Measurements from ENCODE around the gene SAMD4A. TPM values are rescaled to one million over a fixed set of nuclear protein-coding genes. Genes with fewer than 3 reads are reported as not detected.

The SAMD4A gene
- total and polyA plus RNA-seq, 2 experiments from 2014 or later = 7.2 to 33.0 TPM

GRCh38 chr14:54646626-54647025 is 79.7 kb downstream of the SAMD4A start:
- H3K79me2 ChIP-seq (ENCODE audit: insufficient read depth) = peaks cover 100% of the 10 kb centered on the region
- in situ Hi-C loops (cut with MboI) = no loop called here
- 17 to 18% methylated on average over 2 of the region's 2 CpGs for WGBS, 2 experiments (ENCODE audit: low coverage in 1 of 2, low lambda C conversion rate in 2 of 2, missing lambda C conversion rate in 2 of 2)
- no peaks in the 10 kb centered on the region for H3K36me3 ChIP-seq (ENCODE audit: low read depth)
- no peaks in the 10 kb centered on the region for H3K9me3 ChIP-seq (ENCODE audit: low read depth)
- no peaks in the 10 kb centered on the region for H3K9me2 ChIP-seq (ENCODE audit: insufficient read depth)
- no peak for DNase-seq
- H3K27me3 ChIP-seq (replicated peaks; ENCODE audit: insufficient read depth) = no peaks in the 10 kb centered on the region
- no peak overlapping the region for H3K4me3 ChIP-seq
- H2AFZ ChIP-seq = no peak overlapping the region
- TF ChIP-seq EZH2phosphoT487 (IDR thresholded peaks at IDR 0.05; ENCODE audit: insufficient read depth, low read depth) = no peak
- no peak for TF ChIP-seq EZH2 (IDR thresholded peaks at IDR 0.05; ENCODE audit: insufficient read depth, poor library complexity, severe bottlenecking)
- H3F3A ChIP-seq (ENCODE audit: insufficient read depth) = peaks cover 21% of the 10 kb centered on the region
- H3K27ac ChIP-seq = no peak overlapping the region
- peaks cover 33% of the 10 kb centered on the region for H3K4me1 ChIP-seq (ENCODE audit: insufficient read depth)
- H3K9ac ChIP-seq = no peak overlapping the region
- H3K4me2 ChIP-seq (ENCODE audit: unreplicated experiment) = no peak overlapping the region
- H4K20me1 ChIP-seq (ENCODE audit: insufficient read depth) = no peaks in the 10 kb centered on the region

- TF ChIP-seq EZH2phosphoT487 (IDR thresholded peaks at IDR 0.05; ENCODE audit: insufficient read depth, low read depth) (no peak), EZH2 (IDR thresholded peaks at IDR 0.05; ENCODE audit: insufficient read depth, poor library complexity, severe bottlenecking) (no peak)
- peaks cover 27% of the 10 kb centered on the region for H3F3A ChIP-seq (ENCODE audit: insufficient read depth)
- no peak overlapping the region for H3K9ac ChIP-seq
- H3K4me3 ChIP-seq = no peak overlapping the region
- peaks cover 93% of the 10 kb centered on the region for H3K79me2 ChIP-seq (ENCODE audit: insufficient read depth)
- DNase-seq = no peak
- no peaks in the 10 kb centered on the region for H3K27me3 ChIP-seq (replicated peaks; ENCODE audit: insufficient read depth)
- H3K4me1 ChIP-seq (ENCODE audit: insufficient read depth) = peaks cover 38% of the 10 kb centered on the region
- 93 to 96% methylated on average over 3 of the region's 3 CpGs for WGBS, 2 experiments (ENCODE audit: low coverage in 1 of 2, low lambda C conversion rate in 2 of 2, missing lambda C conversion rate in 2 of 2)
- no peak overlapping the region for H3K4me2 ChIP-seq (ENCODE audit: unreplicated experiment)
- no peak overlapping the region for H2AFZ ChIP-seq
- no peaks in the 10 kb centered on the region for H3K9me3 ChIP-seq (ENCODE audit: low read depth)
- H3K36me3 ChIP-seq (ENCODE audit: low read depth) = no peaks in the 10 kb centered on the region
- no peaks in the 10 kb centered on the region for H4K20me1 ChIP-seq (ENCODE audit: insufficient read depth)
- no peaks in the 10 kb centered on the region for H3K9me2 ChIP-seq (ENCODE audit: insufficient read depth)
- in situ Hi-C loops (cut with MboI) = no loop called here
- no peak overlapping the region for H3K27ac ChIP-seq
Observed at GRCh38 chr14:54647378-54647777, 80.5 kb downstream of the SAMD4A start.

- Histone ChIP-seq H2AFZ (no peak overlapping the region), H3K27me3 (replicated peaks; ENCODE audit: insufficient read depth) (no peaks in the 10 kb centered on the region), H3K4me2 (ENCODE audit: unreplicated experiment) (no peak overlapping the region), H3K9me2 (ENCODE audit: insufficient read depth) (no peaks in the 10 kb centered on the region), H4K20me1 (ENCODE audit: insufficient read depth) (no peaks in the 10 kb centered on the region), H3K4me3 (no peak overlapping the region), H3F3A (ENCODE audit: insufficient read depth) (peaks cover 42% of the 10 kb centered on the region), H3K4me1 (ENCODE audit: insufficient read depth) (peaks cover 48% of the 10 kb centered on the region), H3K9me3 (ENCODE audit: low read depth) (no peaks in the 10 kb centered on the region), H3K27ac (no peak overlapping the region), H3K79me2 (ENCODE audit: insufficient read depth) (peaks cover 83% of the 10 kb centered on the region), H3K36me3 (ENCODE audit: low read depth) (no peaks in the 10 kb centered on the region), H3K9ac (no peak overlapping the region)
- in situ Hi-C loops (cut with MboI) = no loop called here
- WGBS, 2 experiments (ENCODE audit: low coverage in 1 of 2, low lambda C conversion rate in 2 of 2, missing lambda C conversion rate in 2 of 2) = 72 to 73% methylated on average over 6 of the region's 6 CpGs
- TF ChIP-seq EZH2 (IDR thresholded peaks at IDR 0.05; ENCODE audit: insufficient read depth, poor library complexity, severe bottlenecking) = no peak
- TF ChIP-seq EZH2phosphoT487 (IDR thresholded peaks at IDR 0.05; ENCODE audit: insufficient read depth, low read depth) = no peak
- no peak for DNase-seq
Observed at GRCh38 chr14:54649056-54649455, 82.1 kb downstream of the SAMD4A start.

- Histone ChIP-seq H3F3A (ENCODE audit: insufficient read depth) (peaks cover 54% of the 10 kb centered on the region), H3K36me3 (ENCODE audit: low read depth) (no peaks in the 10 kb centered on the region), H4K20me1 (ENCODE audit: insufficient read depth) (no peaks in the 10 kb centered on the region), H3K27ac (peak overlapping the region; percentile 89), H3K4me2 (ENCODE audit: unreplicated experiment) (peak overlapping the region; percentile 80), H3K4me3 (peak overlapping the region; percentile 56), H3K9ac (peak overlapping the region; percentile 60), H3K9me3 (ENCODE audit: low read depth) (no peaks in the 10 kb centered on the region), H3K27me3 (replicated peaks; ENCODE audit: insufficient read depth) (no peaks in the 10 kb centered on the region), H3K4me1 (ENCODE audit: insufficient read depth) (peaks cover 60% of the 10 kb centered on the region), H3K79me2 (ENCODE audit: insufficient read depth) (peaks cover 83% of the 10 kb centered on the region), H2AFZ (no peak overlapping the region), H3K9me2 (ENCODE audit: insufficient read depth) (no peaks in the 10 kb centered on the region)
- in situ Hi-C loops (cut with MboI) = no loop called here
- DNase-seq = peak; percentile 84
- WGBS, 2 experiments (ENCODE audit: low coverage in 1 of 2, low lambda C conversion rate in 2 of 2, missing lambda C conversion rate in 2 of 2) = 3 to 5% methylated on average over 10 of the region's 10 CpGs
- TF ChIP-seq EZH2 (IDR thresholded peaks at IDR 0.05; ENCODE audit: insufficient read depth, poor library complexity, severe bottlenecking) = no peak
Observed at GRCh38 chr14:54650331-54650958, 83.5 kb downstream of the SAMD4A start.
